HT1080 (cell line): ENCODE results near the gene TMPRSS12. TPM values are rescaled to one million over a fixed set of nuclear protein-coding genes. Genes with fewer than 3 reads are reported as not detected.
"Not testable (repeated sequence)": the region's sequence is repeated elsewhere in the genome, so short reads cannot be mapped to it uniquely, and the experiment has no call there.

ENCODE experiments used
- DNase-seq: peaks from one replicate; pipeline ENCODE4 v3.0.0-alpha.2; 2015; ENCODE audit warnings: low read depth
- total RNA-seq: library from RNA; depleted of rRNA; stranded (reverse); fragments of >200 nt; shearing (Covaris generic); gene quantifications from 2 replicates; pipeline ENCODE4 v1.2.3, GENCODE V29; 2014

Gene TMPRSS12
- total RNA-seq, 1 experiment from 2014 or later, result not detected

DNA sequence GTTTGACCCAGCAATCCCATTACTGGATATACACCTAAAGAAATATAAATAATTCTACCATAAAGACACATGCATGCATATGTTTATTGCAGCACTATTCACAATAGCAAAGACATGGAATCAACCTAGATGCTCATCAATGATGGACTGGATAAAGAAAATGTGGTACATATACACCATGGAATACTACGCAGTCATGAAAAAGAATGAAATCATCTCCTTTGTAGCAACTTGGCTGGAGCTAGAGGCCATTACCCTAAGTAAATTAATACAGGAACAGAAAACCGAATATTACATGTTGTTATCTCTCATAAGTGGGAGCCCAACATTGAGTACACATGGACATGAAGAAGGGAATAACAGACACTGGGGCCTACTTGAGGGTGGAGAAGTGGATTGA is 13.0 kb downstream of the TMPRSS12 start:
- not testable (repeated sequence) for DNase-seq

DNA sequence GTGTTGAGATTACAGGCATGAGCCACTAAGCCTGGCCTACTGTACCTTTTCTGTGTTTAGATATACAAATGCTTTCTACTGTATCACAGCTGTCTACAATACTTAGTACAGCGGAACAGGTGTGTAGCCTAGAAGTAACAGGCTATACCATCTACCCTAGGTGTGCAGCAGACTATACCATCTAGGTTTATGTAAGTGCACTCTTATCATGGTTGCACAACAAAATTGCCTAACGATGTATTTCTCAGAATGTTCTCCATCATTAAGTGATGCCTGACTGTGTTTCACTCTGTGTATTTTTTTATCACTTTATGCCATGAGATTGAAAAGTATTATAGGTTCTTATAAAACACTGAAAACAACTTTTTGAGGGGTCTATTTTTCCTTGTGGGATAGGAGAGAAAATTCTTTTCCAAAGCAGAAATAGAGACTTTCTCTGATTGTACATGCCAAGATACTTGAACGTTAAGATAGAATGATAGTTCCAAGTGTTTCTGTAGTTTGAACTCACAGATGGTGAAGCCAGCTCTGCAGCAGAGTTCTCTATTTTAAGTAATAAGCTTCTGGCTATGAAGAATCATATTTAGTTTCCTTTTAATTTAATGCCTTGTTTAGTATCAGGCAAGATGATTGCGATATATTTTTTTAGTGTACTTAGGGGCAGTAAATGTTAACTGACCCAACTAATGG is 17.0 kb downstream of the TMPRSS12 start:
- no peak for DNase-seq

DNA sequence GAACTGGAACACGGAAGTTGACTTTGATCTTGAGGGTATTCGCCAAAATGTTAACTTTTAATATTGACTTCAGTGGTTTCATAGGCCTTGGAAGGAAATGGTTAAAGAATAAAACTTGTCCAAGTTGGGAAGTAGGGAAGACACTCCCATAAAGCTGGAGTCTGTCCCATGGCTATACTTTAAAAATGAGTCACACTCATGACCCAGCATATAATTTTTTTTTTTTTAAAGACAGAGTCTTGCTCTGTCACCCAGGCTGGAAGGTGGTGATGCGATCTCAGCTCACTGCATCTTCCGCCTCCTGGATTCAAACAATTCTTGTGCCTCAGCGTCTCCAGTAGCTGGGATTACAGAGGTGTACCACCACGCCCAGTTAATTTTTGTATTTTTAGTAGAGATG is 19.6 kb downstream of the TMPRSS12 start:
- peak; percentile 83 for DNase-seq

DNA sequence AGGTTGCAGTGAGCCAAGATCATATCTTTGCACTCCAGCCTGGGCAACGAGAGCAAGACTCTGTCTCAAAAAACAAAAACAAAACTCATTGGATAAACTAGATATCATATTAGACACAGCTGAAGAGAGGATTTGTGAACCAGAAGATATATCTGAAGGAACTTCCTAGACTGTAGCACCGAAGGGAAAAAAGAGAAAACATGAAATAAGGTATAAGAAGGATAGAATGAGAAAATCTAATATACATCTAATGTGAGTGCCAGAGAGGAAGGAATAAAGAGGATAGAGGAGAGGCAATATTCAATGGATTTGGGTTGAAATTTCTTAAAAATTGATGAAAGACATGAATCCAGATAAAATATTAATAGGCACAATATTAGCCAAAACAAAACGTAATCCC is 22.5 kb downstream of the TMPRSS12 start:
- DNase-seq, result no peak

DNA sequence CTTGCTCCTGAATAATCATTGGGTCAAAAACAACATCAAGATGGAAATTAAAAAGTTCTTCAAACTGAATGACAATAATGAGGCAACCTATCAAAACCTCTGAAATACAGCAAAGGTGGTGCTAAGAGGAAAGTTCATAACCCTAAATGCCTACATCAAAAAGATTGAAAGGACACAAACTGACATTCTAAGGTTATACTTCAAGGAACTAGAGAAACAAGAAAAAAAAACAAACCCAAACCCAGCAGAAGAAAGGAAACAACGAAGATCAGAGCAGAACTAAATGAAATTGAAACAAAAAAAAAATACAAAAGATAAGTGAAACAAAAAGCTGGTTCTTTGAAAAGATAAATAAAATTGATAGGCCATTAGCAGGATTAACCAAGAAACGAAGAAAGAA is 26.2 kb downstream of the TMPRSS12 start:
- not testable (repeated sequence) for DNase-seq

DNA sequence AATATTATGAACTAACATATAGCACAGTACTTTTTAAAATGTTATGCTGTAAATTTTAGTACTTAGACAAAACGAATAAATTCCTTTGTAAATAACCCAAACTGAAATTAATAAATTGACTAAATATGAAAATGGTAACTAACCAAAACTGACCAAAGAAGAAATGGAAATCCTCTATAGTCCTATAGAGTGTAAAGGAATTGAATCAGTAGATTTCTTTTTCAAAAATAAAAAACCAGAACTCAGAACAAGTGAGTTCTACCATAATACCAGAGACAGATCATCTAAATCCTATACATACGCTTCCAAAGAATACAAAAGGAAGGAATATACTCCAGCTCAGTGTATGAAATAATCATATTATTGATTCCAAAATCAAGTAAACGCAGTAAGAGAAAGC is 39.8 kb downstream of the TMPRSS12 start:
- DNase-seq, result no peak

DNA sequence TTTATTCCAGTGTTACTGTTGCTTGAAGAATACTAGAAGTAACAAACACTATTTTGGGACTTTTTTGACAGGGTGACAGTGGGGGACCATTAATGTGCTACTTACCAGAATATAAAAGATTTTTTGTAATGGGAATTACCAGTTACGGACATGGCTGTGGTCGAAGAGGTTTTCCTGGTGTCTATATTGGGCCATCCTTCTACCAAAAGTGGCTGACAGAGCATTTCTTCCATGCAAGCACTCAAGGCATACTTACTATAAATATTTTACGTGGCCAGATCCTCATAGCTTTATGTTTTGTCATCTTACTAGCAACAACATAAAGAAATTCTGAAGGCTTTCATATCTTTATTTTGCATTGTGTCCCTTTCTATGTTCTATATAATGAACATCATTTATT is 44.5 kb downstream of the TMPRSS12 start:
- no peak for DNase-seq

DNA sequence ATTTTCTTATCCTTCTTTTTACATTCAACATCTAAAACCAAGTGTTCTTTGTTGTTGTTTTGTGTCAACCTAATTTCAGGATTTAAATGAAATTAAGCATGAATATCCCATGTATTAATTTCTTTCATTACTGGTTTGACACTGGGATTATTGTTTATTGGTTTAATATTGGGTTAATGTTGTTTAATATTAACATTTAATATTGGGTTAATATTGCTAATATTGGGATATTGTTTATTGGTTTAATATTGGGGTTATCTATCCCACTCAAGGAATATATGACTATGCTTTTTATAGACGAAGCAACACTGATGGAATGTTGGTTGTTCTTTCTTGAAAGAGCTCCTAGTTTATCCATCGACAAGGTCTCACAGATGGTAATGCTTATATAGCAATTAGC is 45.9 kb downstream of the TMPRSS12 start:
- DNase-seq, result no peak

DNA sequence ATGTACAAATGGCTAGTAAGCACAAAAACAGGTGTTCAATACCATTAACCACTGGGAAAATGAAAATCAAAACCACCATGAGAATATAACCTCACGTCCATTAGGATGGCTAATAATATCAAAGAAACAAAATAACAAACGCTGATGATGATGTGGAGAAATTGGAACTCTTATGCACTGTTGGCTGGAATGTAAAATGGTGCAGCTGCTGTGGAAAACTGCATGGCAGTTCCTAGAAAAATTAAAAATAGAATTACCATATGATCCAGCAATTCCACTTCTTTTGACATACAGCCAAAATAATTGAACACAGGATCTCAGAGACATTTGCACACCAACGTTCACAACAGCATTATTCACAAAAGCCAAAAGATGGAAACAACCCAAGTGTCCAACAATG is 51.5 kb downstream of the TMPRSS12 start:
- DNase-seq, result no peak

DNA sequence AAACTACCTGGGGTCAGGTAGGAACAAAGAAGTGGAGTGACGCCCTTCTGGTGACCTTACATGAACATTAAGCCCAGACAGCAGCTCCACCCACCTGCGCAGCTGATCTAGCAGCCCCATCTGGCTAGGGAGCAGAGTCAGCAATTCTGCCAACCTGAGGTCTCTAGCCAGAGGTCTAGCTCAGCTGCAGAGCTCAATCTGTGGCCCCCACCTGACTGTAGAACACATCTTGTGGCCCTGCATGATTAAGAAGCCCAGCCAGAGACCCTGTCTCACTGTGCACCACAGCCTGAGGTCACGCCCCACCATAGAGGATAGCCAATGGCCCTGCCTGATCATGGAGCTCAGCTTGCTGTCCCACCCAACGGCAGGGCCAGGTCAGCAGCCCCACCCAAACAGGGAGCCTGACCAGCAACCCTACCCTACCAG is 59.0 kb downstream of the TMPRSS12 start:
- DNase-seq, result no peak

DNA sequence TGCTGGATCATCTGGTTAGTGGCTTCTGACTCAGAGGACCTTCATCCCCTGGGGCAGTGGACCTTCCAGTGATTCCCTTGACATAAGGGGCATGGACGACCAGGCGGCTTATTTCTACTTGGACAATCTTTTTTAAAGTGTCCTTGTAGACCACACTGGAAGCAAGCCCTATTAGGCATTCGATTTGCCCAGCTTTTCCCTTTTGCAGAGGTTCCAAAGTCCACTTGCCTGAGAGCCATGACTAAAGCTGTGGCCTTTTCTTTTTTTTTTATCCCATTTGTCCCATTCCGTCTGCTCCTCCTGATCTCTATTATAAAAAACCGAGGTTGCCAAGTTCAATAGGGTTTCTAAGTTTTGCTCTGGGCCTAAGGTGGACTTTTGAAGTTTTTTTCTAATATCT is 65.8 kb downstream of the TMPRSS12 start:
- DNase-seq, result not testable (repeated sequence)

DNA sequence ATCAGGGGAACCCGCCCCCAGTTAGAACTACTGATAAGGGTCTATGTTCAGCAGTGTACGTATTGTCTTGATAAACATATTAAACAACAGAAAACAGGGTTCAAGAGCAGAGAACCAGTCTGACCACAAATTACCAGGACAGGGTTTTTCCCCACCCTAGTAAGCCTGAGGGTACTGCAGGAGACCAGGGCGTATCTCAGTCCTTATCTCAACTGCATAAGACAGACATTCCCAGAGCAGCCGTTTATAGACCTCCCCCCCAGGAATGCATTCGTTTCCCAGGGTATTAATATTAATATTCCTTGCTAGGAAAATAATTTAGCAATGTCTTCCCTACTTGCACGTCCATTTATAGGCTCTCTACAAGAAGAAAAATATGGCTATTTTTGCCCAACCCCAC is 69.6 kb downstream of the TMPRSS12 start:
- DNase-seq, result not testable (repeated sequence)

DNA sequence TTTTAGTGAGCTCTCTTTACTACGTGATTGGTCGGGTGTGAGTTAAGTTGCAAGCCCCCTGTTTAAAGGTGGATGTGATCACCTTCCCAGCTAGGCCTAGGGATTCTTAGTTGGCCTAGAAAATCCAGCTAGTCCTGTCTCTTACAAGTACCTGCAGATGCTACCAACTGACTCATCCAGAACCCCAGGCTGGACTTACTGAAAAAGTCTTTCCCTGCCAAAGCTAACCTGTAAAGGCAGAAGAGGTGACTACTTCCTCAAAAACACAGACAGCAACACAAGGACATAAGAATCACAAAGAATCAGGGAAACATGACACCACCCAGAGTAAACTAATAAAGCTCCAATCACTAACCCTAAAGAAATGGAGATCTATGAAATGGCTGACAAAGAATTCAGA is 70.5 kb downstream of the TMPRSS12 start:
- DNase-seq, result no peak

DNA sequence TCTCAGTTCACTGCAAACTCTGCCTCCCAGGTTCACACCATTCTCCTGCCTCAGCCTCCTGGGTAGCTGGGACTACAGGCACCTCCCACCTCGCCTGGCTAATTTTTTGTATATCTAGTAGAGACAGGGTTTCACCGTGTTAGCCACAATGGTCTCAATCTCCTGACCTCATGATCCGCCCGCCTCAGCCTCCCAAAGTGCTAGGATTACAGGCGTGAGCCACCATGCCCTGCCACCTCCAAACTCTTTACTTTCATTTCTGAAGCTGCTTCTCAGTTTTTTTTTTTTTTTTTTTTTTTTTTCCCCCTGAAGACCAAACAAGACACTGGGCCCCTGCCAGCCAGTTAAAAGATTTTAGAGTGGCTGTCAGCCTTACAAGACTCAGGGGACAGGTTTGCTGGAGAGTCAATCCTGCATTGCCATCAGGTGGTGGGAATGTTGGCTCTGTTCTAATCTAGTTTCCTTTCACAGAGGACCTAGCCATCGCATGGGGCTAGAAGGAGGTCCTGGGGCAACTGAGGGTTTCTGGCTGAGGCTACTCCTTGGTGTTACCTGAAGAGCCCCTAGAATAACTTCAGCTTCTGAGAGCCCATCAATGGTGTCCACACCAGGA is 72.3 kb downstream of the TMPRSS12 start:
- DNase-seq, result no peak

DNA sequence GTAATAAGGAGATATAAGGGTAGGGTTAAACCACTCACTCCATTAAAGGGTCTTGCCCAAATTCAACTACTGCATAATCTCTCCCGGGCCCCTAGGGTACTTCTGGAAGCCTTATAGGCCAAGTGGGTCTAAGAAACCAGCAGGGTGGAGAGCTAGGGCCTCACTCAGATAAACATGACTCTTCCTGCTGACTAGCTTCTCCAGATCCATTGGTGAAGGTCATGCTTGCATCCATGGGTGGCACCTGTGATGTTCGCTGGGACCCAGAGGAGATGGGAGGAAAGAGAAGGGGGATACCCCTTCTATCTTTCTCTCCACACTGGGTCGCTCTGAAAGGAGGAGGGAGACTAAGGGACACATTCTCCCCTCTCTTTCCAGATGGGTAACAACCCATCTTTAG is 73.6 kb downstream of the TMPRSS12 start:
- no peak for DNase-seq

DNA sequence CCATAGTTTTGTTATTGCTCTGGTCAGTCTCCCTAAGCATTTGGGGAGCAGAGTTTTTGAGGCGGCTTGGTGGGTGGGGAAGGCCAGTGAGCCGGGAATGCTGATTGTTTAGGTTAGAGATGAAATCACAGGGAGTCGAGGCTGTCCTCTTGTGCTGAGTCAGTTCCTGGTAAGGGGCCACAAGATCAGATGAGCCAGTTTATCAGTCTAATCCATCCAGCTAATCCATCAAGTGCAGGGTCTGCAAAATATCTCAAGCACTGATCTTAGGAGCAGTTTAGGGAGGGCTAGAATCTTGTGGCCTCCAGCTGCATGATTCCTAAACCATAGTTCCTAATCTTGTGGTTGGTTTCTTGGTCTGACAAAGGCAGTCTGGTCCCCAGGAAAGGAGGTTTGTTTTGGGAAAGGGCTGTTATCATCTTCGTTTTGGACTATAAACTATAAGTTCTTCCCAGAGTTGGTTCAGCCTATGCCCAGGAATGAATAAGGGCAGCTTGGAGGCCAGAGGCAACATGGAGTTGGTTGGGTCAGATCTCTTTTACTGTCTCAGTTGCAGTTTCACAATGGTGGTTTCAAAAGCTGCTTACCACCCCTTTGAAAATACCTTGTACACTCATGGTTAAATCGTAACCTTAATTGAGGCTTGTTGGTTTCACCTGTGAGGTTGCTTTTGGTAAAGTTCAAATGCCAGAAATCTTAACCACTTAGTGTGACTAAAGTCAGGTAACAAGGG is 76.0 kb downstream of the TMPRSS12 start:
- no peak for DNase-seq

DNA sequence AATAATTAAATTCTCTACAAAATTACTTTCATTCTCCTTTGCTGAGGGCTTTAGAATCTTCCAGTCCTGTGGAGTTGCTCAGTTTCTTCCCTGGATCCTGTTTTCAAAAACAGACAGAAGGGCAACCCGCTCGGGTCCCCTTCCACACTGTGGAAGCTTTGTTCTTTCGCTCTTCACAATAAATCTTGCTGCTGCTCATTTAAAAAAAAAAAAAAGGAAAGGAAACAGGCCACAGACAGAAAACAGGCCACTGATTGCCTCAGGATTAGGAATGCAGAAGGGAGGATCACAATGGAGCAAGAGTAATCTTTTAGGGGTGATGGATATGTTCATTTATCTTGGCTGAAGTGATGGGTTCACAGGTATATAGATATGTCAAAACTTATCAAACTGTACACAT is 80.1 kb downstream of the TMPRSS12 start:
- no peak for DNase-seq

DNA sequence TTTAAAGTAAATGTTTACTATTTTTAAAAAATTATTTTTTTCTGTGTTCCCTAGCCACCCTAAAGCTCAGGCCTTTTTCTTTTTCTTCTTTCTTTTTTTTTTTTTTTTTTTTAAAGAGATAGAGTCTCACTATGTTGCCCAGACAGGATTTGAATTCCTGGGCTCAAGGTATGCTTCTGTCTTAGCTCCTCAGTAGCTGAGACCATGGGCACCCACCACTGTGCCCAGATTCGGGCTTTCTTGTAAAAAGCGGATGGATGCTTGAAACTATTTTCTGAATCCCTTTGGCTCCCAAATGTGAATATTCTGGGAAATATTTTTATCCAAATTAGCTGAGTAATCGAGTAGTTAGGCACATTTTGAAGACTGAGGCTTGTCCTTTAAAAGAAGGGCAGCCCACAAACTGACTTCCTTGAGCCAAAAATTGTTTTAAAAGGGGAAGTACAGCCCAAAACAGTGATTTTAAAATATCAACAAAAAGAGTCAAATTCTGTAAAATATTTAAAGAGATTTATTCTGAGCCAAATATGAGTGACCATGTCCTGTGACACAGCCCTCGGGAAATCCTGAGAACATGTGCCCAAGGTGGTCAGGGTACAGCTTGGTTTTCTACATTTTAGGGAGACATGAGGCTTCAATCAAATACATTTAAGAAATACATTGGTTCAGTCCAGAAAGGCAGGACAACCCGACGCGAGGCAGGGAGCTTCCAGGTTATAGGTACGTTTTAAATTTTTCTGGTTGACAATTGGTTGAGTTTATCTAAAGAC is 80.8 kb downstream of the TMPRSS12 start:
- DNase-seq, result no peak

DNA sequence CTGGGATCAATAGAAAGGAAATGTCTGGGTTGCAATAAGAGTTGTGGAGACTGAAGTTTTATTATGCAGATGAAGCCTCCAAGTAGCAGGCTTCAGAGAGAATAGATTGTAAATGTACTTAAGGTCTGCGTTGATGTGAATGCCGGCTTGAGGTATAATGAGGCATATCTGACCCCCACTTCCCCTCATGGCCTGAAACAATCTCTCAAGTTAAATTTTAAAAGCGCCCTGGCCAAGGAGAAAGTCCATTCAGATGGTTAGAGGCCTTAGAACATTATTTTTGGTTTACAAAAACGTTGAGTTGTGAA is 81.4 kb downstream of the TMPRSS12 start:
- no peak for DNase-seq

DNA sequence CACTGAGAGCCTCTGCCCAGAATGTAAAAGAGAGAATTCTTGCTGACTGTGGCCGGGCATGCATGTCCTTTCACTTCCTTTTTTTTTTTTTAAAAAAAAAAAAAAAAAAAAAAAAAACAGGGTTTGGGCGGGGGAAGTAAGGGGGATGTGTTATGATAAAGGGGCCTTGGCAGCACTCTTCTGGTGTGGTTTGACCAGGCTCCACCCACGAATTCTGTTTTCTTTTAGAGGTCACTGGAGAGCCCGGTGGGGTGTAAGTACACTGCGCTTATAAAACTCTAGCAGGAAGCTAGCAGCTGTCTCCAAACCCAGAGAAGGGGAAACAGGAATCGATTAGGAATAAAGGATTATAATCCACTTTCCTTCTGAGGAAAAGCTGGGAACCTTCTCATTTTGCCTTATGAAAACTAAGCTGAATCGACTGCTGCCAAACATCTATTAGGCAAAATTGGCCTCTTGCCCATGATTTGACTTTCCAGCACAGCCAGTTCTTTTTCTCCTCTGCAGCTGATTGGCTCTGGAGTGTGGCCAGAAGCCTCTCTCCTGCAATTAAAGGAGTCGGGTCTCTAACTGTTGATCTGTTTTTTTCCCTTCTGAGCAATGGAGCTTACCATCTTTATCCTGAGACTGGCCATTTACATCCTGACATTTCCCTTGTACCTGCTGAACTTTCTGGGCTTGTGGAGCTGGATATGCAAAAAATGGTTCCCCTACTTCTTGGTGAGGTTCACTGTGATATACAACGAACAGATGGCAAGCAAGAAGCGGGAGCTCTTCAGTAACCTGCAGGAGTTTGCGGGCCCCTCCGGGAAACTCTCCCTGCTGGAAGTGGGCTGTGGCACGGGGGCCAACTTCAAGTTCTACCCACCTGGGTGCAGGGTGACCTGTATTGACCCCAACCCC is 82.0 kb downstream of the TMPRSS12 start:
- peak; percentile 70 for DNase-seq

DNA sequence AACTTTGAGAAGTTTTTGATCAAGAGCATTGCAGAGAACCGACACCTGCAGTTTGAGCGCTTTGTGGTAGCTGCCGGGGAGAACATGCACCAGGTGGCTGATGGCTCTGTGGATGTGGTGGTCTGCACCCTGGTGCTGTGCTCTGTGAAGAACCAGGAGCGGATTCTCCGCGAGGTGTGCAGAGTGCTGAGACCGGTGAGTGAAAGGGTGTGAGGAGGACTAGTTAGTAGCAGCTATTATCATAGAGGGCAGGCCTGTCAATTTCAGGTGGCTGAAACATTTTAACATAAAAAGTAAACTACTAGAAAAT is 82.6 kb downstream of the TMPRSS12 start:
- no peak for DNase-seq
